ENCODE measurements around the gene SLC6A6.

The SLC6A6 gene

GRCh38 chr3:14410106-14410502 is 7.7 kb downstream of the SLC6A6 start:
- H3K9me3 ChIP-seq (ENCODE audit: control insufficient read depth in 2 of 2, low read length in 2 of 2), result no peaks in the 10 kb centered on the region
- H3K4me1 ChIP-seq (ENCODE audit: control insufficient read depth, insufficient read depth, low read length), result peaks cover 14% of the 10 kb centered on the region
- H3K36me3 ChIP-seq (ENCODE audit: control insufficient read depth in 2 of 2, insufficient read depth in 2 of 2, low read length in 2 of 2), result no peaks in the 10 kb centered on the region
- H3K27ac ChIP-seq (ENCODE audit: low read length), result no peak overlapping the region
- no peaks in the 10 kb centered on the region for H3K27me3 ChIP-seq (ENCODE audit: control insufficient read depth in 1 of 2, insufficient read depth in 2 of 2, low read length in 2 of 2)
- no peak overlapping the region for H3K4me3 ChIP-seq (ENCODE audit: low read length in 2 of 2)
- H3K9ac ChIP-seq (ENCODE audit: low read length in 2 of 2), result no peak overlapping the region

DNA sequence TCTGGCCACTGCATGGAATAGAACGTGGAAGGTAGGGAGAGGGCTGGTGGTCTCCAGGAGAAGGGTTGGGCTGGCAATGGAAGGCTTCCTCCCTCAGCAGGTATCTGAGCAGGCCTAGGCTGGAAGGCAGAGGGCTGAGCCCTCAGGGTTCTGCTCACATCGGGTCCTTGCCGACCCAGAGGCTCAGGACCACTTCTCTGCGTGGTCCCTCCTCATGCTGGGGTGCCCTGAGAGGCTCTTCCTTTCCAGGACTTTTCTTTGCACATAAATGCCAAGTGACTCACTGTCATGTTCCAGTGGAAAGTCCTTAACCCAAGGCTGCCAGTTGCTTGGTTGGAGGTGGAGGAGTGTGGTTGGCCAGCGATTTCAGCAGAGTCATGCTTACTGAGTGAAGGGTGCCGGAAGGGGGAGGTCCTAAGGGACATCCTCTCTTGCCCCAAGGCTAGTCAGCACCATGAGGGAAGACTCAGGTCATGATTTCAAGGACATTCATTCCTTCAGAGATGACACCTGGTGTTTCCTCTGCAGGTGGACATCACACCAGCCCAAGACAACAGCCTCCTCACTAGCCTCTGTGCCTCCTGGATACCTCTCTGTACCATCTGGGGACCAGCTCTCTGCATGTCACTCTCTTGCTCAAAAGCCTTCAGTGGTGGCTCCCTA is 8.2 kb downstream of the SLC6A6 start:
- Histone ChIP-seq H3K9ac (ENCODE audit: low read length in 2 of 2) (no peak overlapping the region), H3K36me3 (ENCODE audit: control insufficient read depth in 2 of 2, insufficient read depth in 2 of 2, low read length in 2 of 2) (no peaks in the 10 kb centered on the region), H3K4me1 (ENCODE audit: control insufficient read depth, insufficient read depth, low read length) (peaks cover 9% of the 10 kb centered on the region), H3K4me3 (ENCODE audit: low read length in 2 of 2) (no peak overlapping the region), H3K27ac (ENCODE audit: low read length) (no peak overlapping the region), H3K9me3 (ENCODE audit: control insufficient read depth in 2 of 2, low read length in 2 of 2) (no peaks in the 10 kb centered on the region), H3K27me3 (ENCODE audit: control insufficient read depth in 1 of 2, insufficient read depth in 2 of 2, low read length in 2 of 2) (no peaks in the 10 kb centered on the region)

- no peak overlapping the region for H3K27ac ChIP-seq (ENCODE audit: low read length)
- H3K9me3 ChIP-seq (ENCODE audit: control insufficient read depth in 2 of 2, low read length in 2 of 2), result no peaks in the 10 kb centered on the region
- H3K27me3 ChIP-seq (ENCODE audit: control insufficient read depth in 1 of 2, insufficient read depth in 2 of 2, low read length in 2 of 2), result no peaks in the 10 kb centered on the region
- no peak overlapping the region for H3K4me3 ChIP-seq (ENCODE audit: low read length in 2 of 2)
- no peaks in the 10 kb centered on the region for H3K36me3 ChIP-seq (ENCODE audit: control insufficient read depth in 2 of 2, insufficient read depth in 2 of 2, low read length in 2 of 2)
- no peak overlapping the region for H3K9ac ChIP-seq (ENCODE audit: low read length in 2 of 2)
- peaks cover 7% of the 10 kb centered on the region for H3K4me1 ChIP-seq (ENCODE audit: control insufficient read depth, insufficient read depth, low read length)
Observed at GRCh38 chr3:14411166-14411526, 8.7 kb downstream of the SLC6A6 start.

DNA sequence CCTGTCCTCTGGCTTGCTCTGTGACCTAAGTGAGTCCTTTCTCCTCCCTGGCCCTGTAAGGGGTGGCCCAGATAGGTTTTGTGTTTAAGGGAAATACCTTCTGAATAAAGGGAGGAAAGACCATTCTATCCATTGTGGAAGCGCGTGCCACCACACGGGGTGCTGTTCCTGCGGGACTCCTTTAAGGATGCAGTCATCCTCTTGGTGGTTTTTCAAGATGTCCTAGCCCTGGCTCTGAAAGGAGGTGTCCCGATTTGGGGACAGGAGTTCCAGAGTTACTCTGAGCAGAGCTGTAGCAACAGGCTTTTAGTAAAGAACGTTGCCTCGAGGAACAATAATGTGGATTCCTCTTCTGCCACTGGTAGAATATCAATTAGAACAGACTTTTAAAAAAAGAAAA is 9.6 kb downstream of the SLC6A6 start:
- Histone ChIP-seq H3K36me3 (ENCODE audit: control insufficient read depth in 2 of 2, insufficient read depth in 2 of 2, low read length in 2 of 2) (peaks cover 0 to 3% of the 10 kb centered on the region in 2 donors), H3K27me3 (ENCODE audit: control insufficient read depth in 1 of 2, insufficient read depth in 2 of 2, low read length in 2 of 2) (no peaks in the 10 kb centered on the region), H3K4me3 (ENCODE audit: low read length in 2 of 2) (no peak overlapping the region), H3K27ac (ENCODE audit: low read length) (no peak overlapping the region), H3K9ac (ENCODE audit: low read length in 2 of 2) (no peak overlapping the region), H3K4me1 (ENCODE audit: control insufficient read depth, insufficient read depth, low read length) (peaks cover 5% of the 10 kb centered on the region), H3K9me3 (ENCODE audit: control insufficient read depth in 2 of 2, low read length in 2 of 2) (no peaks in the 10 kb centered on the region)

DNA sequence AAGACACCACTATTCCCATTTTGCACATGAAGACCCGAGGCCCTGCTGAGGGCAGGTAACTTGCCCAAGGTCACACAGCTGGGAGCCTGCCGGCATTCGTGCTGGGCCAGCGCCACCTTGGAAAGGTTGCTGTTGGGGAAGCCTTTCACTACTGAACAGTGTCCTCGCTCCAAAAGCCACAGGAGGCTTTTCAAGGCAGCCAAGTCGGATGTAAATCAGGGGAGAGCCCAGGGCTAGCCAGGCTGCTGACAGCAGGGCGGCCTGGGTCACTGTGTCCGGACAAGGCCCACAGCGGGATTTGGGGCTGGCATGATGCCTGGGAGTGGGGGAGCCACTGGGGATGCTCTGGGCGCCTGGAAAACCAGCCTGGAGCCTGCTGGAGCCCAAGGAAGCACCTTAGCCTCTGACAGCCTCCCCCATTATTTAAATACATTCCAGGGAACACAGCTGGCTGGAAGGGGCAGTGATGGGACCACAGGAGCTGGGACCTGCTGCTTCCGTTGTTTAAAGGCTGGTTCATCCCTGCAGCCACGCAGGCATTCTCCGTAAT is 10.5 kb downstream of the SLC6A6 start:
- Histone ChIP-seq H3K36me3 (ENCODE audit: control insufficient read depth in 2 of 2, insufficient read depth in 2 of 2, low read length in 2 of 2) (peaks cover 0 to 3% of the 10 kb centered on the region in 2 donors), H3K27ac (ENCODE audit: low read length) (no peak overlapping the region), H3K4me1 (ENCODE audit: control insufficient read depth, insufficient read depth, low read length) (peaks cover 5% of the 10 kb centered on the region), H3K9ac (ENCODE audit: low read length in 2 of 2) (no peak overlapping the region), H3K9me3 (ENCODE audit: control insufficient read depth in 2 of 2, low read length in 2 of 2) (no peaks in the 10 kb centered on the region), H3K4me3 (ENCODE audit: low read length in 2 of 2) (no peak overlapping the region), H3K27me3 (ENCODE audit: control insufficient read depth in 1 of 2, insufficient read depth in 2 of 2, low read length in 2 of 2) (no peaks in the 10 kb centered on the region)

GRCh38 chr3:14413381-14414071 is 11.1 kb downstream of the SLC6A6 start:
- H3K4me3 ChIP-seq (ENCODE audit: low read length in 2 of 2), result no peak overlapping the region
- H3K27ac ChIP-seq (ENCODE audit: low read length), result no peak overlapping the region
- H3K27me3 ChIP-seq (ENCODE audit: control insufficient read depth in 1 of 2, insufficient read depth in 2 of 2, low read length in 2 of 2), result no peaks in the 10 kb centered on the region
- H3K9ac ChIP-seq (ENCODE audit: low read length in 2 of 2), result no peak overlapping the region
- H3K36me3 ChIP-seq (ENCODE audit: control insufficient read depth in 2 of 2, insufficient read depth in 2 of 2, low read length in 2 of 2), result peaks cover 0 to 3% of the 10 kb centered on the region in 2 donors
- peaks cover 5% of the 10 kb centered on the region for H3K4me1 ChIP-seq (ENCODE audit: control insufficient read depth, insufficient read depth, low read length)
- no peaks in the 10 kb centered on the region for H3K9me3 ChIP-seq (ENCODE audit: control insufficient read depth in 2 of 2, low read length in 2 of 2)

DNA sequence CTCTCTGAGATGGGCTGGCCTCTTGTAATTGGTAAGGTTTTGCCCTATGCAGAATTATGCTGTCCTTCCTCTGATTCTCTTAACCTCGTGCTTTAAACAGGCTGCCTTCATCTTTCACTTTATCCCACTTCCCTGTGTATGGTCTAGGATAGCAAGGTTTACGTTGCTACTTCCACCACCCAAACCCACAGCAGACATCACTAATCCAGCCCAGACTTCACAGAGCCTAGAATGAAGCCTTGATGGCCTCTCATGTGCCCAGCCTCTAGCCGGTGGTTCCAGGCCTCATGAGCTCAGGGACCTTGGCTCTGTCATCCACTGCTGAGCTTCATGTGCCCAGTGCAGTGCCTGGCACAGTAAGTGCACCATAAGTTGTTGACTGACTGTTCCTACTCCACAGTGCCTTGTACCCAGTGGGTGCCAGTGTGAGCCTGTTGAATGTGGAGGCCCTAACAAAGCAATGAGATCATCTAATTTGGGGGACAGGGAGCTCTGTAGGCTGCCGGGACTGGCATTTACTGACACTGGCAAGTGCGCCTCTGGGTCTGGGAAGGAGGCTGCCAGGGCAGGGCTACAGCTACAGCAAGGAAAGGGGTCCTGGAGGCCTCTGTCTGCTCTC is 12.5 kb downstream of the SLC6A6 start:
- H3K27me3 ChIP-seq (ENCODE audit: control insufficient read depth in 1 of 2, insufficient read depth in 2 of 2, low read length in 2 of 2), result no peaks in the 10 kb centered on the region
- H3K9ac ChIP-seq (ENCODE audit: low read length in 2 of 2), result no peak overlapping the region

DNA sequence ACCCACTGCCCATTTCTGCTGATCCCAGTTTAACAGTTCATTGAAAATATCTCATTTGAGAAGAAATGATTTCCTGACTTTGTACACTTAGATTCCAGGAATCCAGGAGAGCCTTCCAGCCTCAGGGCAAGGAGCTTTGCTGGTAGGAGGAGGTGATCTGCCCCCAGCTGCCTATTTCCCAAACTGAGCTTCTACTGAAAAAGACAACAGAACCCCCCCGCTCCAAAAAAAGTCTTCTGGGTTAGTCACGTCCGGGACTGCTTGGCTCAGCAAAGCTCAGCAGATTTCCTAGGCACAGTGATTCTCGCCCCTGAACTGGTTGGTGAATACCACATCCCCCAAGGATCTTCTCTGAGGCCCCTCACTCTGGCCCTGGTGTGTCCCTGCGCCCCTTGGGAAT is 13.1 kb downstream of the SLC6A6 start:
- no peak overlapping the region for H3K4me3 ChIP-seq (ENCODE audit: low read length in 2 of 2)
- no peaks in the 10 kb centered on the region for H3K27me3 ChIP-seq (ENCODE audit: control insufficient read depth in 1 of 2, insufficient read depth in 2 of 2, low read length in 2 of 2)
- no peak overlapping the region for H3K9ac ChIP-seq (ENCODE audit: low read length in 2 of 2)
- peaks cover 0 to 6% of the 10 kb centered on the region in 2 donors for H3K36me3 ChIP-seq (ENCODE audit: control insufficient read depth in 2 of 2, insufficient read depth in 2 of 2, low read length in 2 of 2)
- H3K27ac ChIP-seq (ENCODE audit: low read length), result no peak overlapping the region
- no peaks in the 10 kb centered on the region for H3K9me3 ChIP-seq (ENCODE audit: control insufficient read depth in 2 of 2, low read length in 2 of 2)
- H3K4me1 ChIP-seq (ENCODE audit: control insufficient read depth, insufficient read depth, low read length), result peaks cover 5% of the 10 kb centered on the region

More for the DNA sequence above, 12.5 kb downstream of the SLC6A6 start:
- H3K36me3 ChIP-seq (ENCODE audit: control insufficient read depth in 2 of 2, insufficient read depth in 2 of 2, low read length in 2 of 2), result peaks cover 0 to 6% of the 10 kb centered on the region in 2 donors
- H3K4me3 ChIP-seq (ENCODE audit: low read length in 2 of 2), result no peak overlapping the region
- H3K4me1 ChIP-seq (ENCODE audit: control insufficient read depth, insufficient read depth, low read length), result peaks cover 5% of the 10 kb centered on the region
- H3K27ac ChIP-seq (ENCODE audit: low read length), result no peak overlapping the region
- H3K9me3 ChIP-seq (ENCODE audit: control insufficient read depth in 2 of 2, low read length in 2 of 2), result no peaks in the 10 kb centered on the region

GRCh38 chr3:14416453-14416852 is 14.0 kb downstream of the SLC6A6 start:
- H3K36me3 ChIP-seq (ENCODE audit: control insufficient read depth in 2 of 2, insufficient read depth in 2 of 2, low read length in 2 of 2), result peaks cover 0 to 6% of the 10 kb centered on the region in 2 donors

DNA sequence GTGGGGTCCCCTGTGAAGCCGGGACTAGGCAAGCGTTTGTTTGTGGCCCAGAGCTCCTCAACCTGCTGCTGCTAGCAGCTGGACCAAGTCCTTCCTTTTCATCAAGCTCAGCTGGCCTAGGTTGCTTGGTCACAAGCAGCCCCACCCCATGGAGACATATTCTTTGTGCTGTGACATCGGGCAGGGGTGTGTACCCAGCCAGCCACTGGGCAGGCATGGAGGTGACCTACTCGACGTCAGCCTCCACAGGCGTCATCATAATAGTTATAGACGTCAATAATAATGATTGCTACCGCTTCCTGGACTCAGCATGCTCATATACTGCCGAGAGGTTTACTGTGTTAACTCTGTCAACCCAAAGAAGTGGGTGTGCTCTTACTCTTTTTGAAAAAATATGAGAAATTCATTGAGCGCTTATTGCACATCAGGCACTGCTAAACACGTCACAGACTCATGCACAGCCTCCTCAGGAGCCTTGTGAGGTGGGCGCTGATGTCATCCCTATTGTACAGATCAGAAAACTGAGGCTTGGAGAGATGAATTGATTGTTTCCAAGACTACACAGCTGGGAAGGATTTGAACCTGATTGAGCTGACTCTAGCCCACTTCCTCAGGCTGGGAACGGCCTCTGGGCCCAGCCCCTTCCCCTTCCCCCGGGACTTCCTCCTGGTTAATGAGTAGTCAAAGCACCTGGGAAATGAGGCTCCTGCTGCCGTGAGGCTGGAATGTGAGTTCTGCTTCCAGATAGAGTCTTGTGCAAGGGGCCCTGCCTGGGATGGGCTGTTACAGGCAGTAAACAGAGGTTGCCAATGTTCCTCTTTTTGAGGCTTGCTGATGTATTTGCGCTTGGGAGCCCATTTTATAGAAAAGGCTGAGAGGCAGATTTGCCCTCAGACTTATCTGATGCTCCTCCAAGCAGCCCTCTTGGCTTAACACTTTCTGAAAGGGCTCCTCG is 16.2 kb downstream of the SLC6A6 start:
- Histone ChIP-seq H3K4me1 (ENCODE audit: control insufficient read depth, insufficient read depth, low read length) (peaks cover 3% of the 10 kb centered on the region), H3K27me3 (ENCODE audit: control insufficient read depth in 1 of 2, insufficient read depth in 2 of 2, low read length in 2 of 2) (no peaks in the 10 kb centered on the region), H3K27ac (ENCODE audit: low read length) (no peak overlapping the region), H3K9me3 (ENCODE audit: control insufficient read depth in 2 of 2, low read length in 2 of 2) (no peaks in the 10 kb centered on the region), H3K9ac (ENCODE audit: low read length in 2 of 2) (no peak overlapping the region), H3K36me3 (ENCODE audit: control insufficient read depth in 2 of 2, insufficient read depth in 2 of 2, low read length in 2 of 2) (peaks cover 0 to 6% of the 10 kb centered on the region in 2 donors), H3K4me3 (ENCODE audit: low read length in 2 of 2) (no peak overlapping the region)

More at GRCh38 chr3:14416453-14416852, 14.0 kb downstream of the SLC6A6 start:
- Histone ChIP-seq H3K27ac (ENCODE audit: low read length) (no peak overlapping the region), H3K9me3 (ENCODE audit: control insufficient read depth in 2 of 2, low read length in 2 of 2) (no peaks in the 10 kb centered on the region), H3K9ac (ENCODE audit: low read length in 2 of 2) (no peak overlapping the region), H3K4me3 (ENCODE audit: low read length in 2 of 2) (no peak overlapping the region), H3K27me3 (ENCODE audit: control insufficient read depth in 1 of 2, insufficient read depth in 2 of 2, low read length in 2 of 2) (no peaks in the 10 kb centered on the region), H3K4me1 (ENCODE audit: control insufficient read depth, insufficient read depth, low read length) (peaks cover 3% of the 10 kb centered on the region)

All from stomach smooth muscle (tissue), 2 donors.